B cell (primary cell): ENCODE data around the gene VWCE. TPM values are rescaled to one million over a fixed set of nuclear protein-coding genes. Genes with fewer than 3 reads are reported as not detected.
"Not testable (repeated sequence)": the region's sequence is repeated elsewhere in the genome, so short reads cannot be mapped to it uniquely, and the experiment has no call there.

Experiments used
- ATAC-seq: fragments of 200-7000 bp; cut with Tn5 transposase; one replicate; pipeline ENCODE4 v1.10.0; 2021; ENCODE audit warnings: low read depth, mild to moderate bottlenecking, moderate number of reproducible peaks, moderate library complexity
- CTCF ChIA-PET: fragments of 350-600 bp; sonication (Branson Sonifier 250); formaldehyde crosslinking; loops from one replicate; lab custom pipeline; 2021; ENCODE audit warnings: antibody characterized with exemption, inconsistent platforms; lab: Charles Lee
- POLR2A ChIA-PET: fragments of 350-600 bp; sonication (Branson Sonifier 250); formaldehyde crosslinking; loops from one replicate; lab custom pipeline; 2021; ENCODE audit warnings: antibody characterized with exemption; lab: Charles Lee
- DNase-seq: peaks from one replicate; pipeline ENCODE4 v3.0.0; 2013
- H2AFZ ChIP-seq: 2 replicates; pipeline ENCODE4 v1.6.1; 2012; ENCODE audit warnings: mild to moderate bottlenecking, low read depth, low read length; ENCODE audit not compliant: insufficient read depth, poor library complexity, severe bottlenecking
- H3K27ac ChIP-seq, 2 donors: 1 replicate in 1 of 2; 2 replicates in 1 of 2; pipeline ENCODE4 v1.5.1; 2012 to 2013; ENCODE audit warnings: low read length in 2 of 2, mild to moderate bottlenecking in 2 of 2, moderate library complexity in 1 of 2
- H3K27me3 ChIP-seq, 4 experiments: fragments of 200-600 bp in 1 of 4; sonication (generic) in 1 of 4; replicated peaks in 1 of 4; 1 replicate in 2 of 4; 2 replicates in 2 of 4; pipeline versions ENCODE4 v1.6.1 to v1.7.0; 2013 to 2016; ENCODE audit warnings: low read length in 3 of 4, mild to moderate bottlenecking in 2 of 4, mixed read lengths in 1 of 4, moderate library complexity in 1 of 4; ENCODE audit not compliant: insufficient read depth in 4 of 4, control insufficient read depth in 3 of 4; ENCODE audit errors: control extremely low read depth in 1 of 4
- H3K36me3 ChIP-seq, 2 experiments: replicated peaks in 1 of 2; 1 replicate in 1 of 2; 2 replicates in 1 of 2; pipeline versions ENCODE4 v1.6.1 to v1.7.1; 2013; ENCODE audit warnings: low read length in 1 of 2; ENCODE audit not compliant: insufficient read depth in 2 of 2, control insufficient read depth in 1 of 2; ENCODE audit errors: control extremely low read depth in 1 of 2, extremely low read depth in 1 of 2
- H3K4me1 ChIP-seq, 2 donors: fragments of 200-600 bp in 1 of 2; sonication (generic) in 1 of 2; 1 replicate in 1 of 2; 2 replicates in 1 of 2; pipeline versions ENCODE4 v1.5.1 to v1.6.1; 2013 to 2017; ENCODE audit warnings: low read length in 2 of 2; ENCODE audit not compliant: control insufficient read depth in 2 of 2, insufficient read depth in 2 of 2
- H3K4me2 ChIP-seq: replicated peaks from 2 replicates; pipeline ENCODE3; 2012; ENCODE audit warnings: mild to moderate bottlenecking, low read depth, low read length; ENCODE audit not compliant: poor library complexity, severe bottlenecking
- H3K4me3 ChIP-seq, 5 experiments: fragments of 200-600 bp in 1 of 5; sonication (generic) in 1 of 5; 1 replicate in 3 of 5; 2 replicates in 2 of 5; pipeline versions ENCODE4 v1.5.1 to v1.7.0; 2011 to 2016; ENCODE audit warnings: low read length in 4 of 5, mild to moderate bottlenecking in 4 of 5, low read depth in 2 of 5, control low read depth in 1 of 5, moderate library complexity in 1 of 5; ENCODE audit not compliant: insufficient read depth in 1 of 5; ENCODE audit errors: control extremely low read depth in 1 of 5, extremely low read depth in 1 of 5
- H3K79me2 ChIP-seq: fragments of 200-600 bp; sonication (generic); one replicate; pipeline ENCODE4 v1.6.0; 2016; ENCODE audit warnings: low read length; ENCODE audit not compliant: control insufficient read depth, insufficient read depth
- H3K9ac ChIP-seq: fragments of 200-600 bp; sonication (generic); 2 replicates; pipeline ENCODE4 v1.6.1; 2017; ENCODE audit warnings: mild to moderate bottlenecking, low read length, moderate library complexity
- H3K9me3 ChIP-seq, 3 donors: one replicate each; pipeline versions ENCODE4 v1.6.1 to v1.7.1; 2013; ENCODE audit warnings: low read length in 2 of 3; ENCODE audit not compliant: control insufficient read depth in 2 of 3, insufficient read depth in 1 of 3; ENCODE audit errors: control extremely low read depth in 1 of 3
- H4K20me1 ChIP-seq: 2 replicates; pipeline ENCODE4 v1.6.0; 2012; ENCODE audit warnings: mild to moderate bottlenecking, low read length; ENCODE audit not compliant: insufficient read depth, control insufficient read depth, poor library complexity, severe bottlenecking
- H3K27ac Mint-ChIP-seq: one replicate; pipeline ENCODE4 v1.8.0; 2021; ENCODE audit warnings: mixed read lengths
- H3K27me3 Mint-ChIP-seq: one replicate; pipeline ENCODE4 v1.8.0; 2021; ENCODE audit warnings: mixed read lengths
- H3K4me1 Mint-ChIP-seq: one replicate; pipeline ENCODE4 v1.8.0; 2021; ENCODE audit warnings: mixed read lengths
- H3K4me3 Mint-ChIP-seq: one replicate; pipeline ENCODE4 v1.8.0; 2021; ENCODE audit warnings: mixed read lengths
- H3K9me3 Mint-ChIP-seq: one replicate; pipeline ENCODE4 v1.8.0; 2022; ENCODE audit warnings: mixed read lengths; ENCODE audit not compliant: insufficient read depth
- WGBS: methylation state at CpG from one replicate; pipeline ENCODE4 v1.1.5; 2013; ENCODE audit warnings: missing lambda C conversion rate; ENCODE audit not compliant: insufficient coverage; 5-methylcytosine and 5-hydroxymethylcytosine counted together
- intact Hi-C: fragments of 100-400 bp; cut with micrococcal nuclease; formaldehyde crosslinking; loops from one replicate; pipeline ENCODE4 v1.10.0; 2022
- polyA plus RNA-seq: library from polyadenylated mRNA; depleted of rRNA; stranded (reverse); fragments of >200 nt; gene quantifications from 2 replicates; pipeline ENCODE4 v1.2.3, GENCODE V29; 2012
- total RNA-seq, 2 donors: library from RNA; stranded (reverse); fragments of 120-200 nt in 1 of 2; gene quantifications; 1 replicate in 1 of 2; 2 replicates in 1 of 2; pipeline versions ENCODE4 v1.2.3 to v1.2.4, GENCODE V29; 2013 to 2022

VWCE gene
- total and polyA plus RNA-seq, 2 donors (not counting 1 experiment from before 2014, with no cell fraction given) = 0.37 to 0.39 TPM

- H3K4me3 ChIP-seq, H3K4me3 Mint-ChIP-seq, H3K27me3 Mint-ChIP-seq, H3K9me3 Mint-ChIP-seq, H3K79me2 ChIP-seq, H3K36me3 ChIP-seq, DNase-seq, ATAC-seq, POLR2A ChIA-PET, H3K9me3 ChIP-seq, H2AFZ ChIP-seq, H3K4me1 Mint-ChIP-seq, H3K27me3 ChIP-seq, H3K27ac Mint-ChIP-seq, H3K9ac ChIP-seq, CTCF ChIA-PET, H3K4me1 ChIP-seq, H3K27ac ChIP-seq, H4K20me1 ChIP-seq, intact Hi-C loops, H3K4me2 ChIP-seq: not testable (repeated sequence)
- no CpG with 5 or more reads among the region's 8 CpGs for WGBS
Observed at GRCh38 chr11:61240875-61241274, 54.2 kb downstream of the VWCE start, which contains the start of gene PGA5. Gene PGA5 (plus strand): TSS chr11:61241175. CDS start chr11:61241227, 52 bp downstream.

GRCh38 chr11:61240288-61240687, 54.8 kb downstream of the VWCE start:
- POLR2A ChIA-PET, H3K27me3 Mint-ChIP-seq, H3K4me3 ChIP-seq, H3K27me3 ChIP-seq, H3K36me3 ChIP-seq, H2AFZ ChIP-seq, H3K9me3 ChIP-seq, H3K79me2 ChIP-seq, CTCF ChIA-PET, H3K4me1 Mint-ChIP-seq, H3K4me1 ChIP-seq, ATAC-seq, H3K27ac Mint-ChIP-seq, H3K4me2 ChIP-seq, H3K4me3 Mint-ChIP-seq, DNase-seq, intact Hi-C loops, H3K9ac ChIP-seq, H3K9me3 Mint-ChIP-seq, H4K20me1 ChIP-seq, H3K27ac ChIP-seq: not testable (repeated sequence)
- WGBS = no CpG with 5 or more reads among the region's 8 CpGs

GRCh38 chr11:61237130-61237529, 58.0 kb downstream of the VWCE start:
- H3K79me2 ChIP-seq, H3K9me3 Mint-ChIP-seq, DNase-seq, H3K27ac Mint-ChIP-seq, intact Hi-C loops, H3K27me3 ChIP-seq, H3K36me3 ChIP-seq, H3K4me3 ChIP-seq, POLR2A ChIA-PET, H3K27me3 Mint-ChIP-seq, H2AFZ ChIP-seq, H3K4me1 Mint-ChIP-seq, H3K4me3 Mint-ChIP-seq, H3K9ac ChIP-seq, H3K27ac ChIP-seq, H3K9me3 ChIP-seq, H3K4me1 ChIP-seq, H4K20me1 ChIP-seq, H3K4me2 ChIP-seq, ATAC-seq, CTCF ChIA-PET: not testable (repeated sequence)
- no CpG with 5 or more reads among the region's 4 CpGs for WGBS

GRCh38 chr11:61232548-61233145, 62.5 kb downstream of the VWCE start:
- H3K27ac Mint-ChIP-seq, H3K4me1 ChIP-seq, H3K9me3 Mint-ChIP-seq, CTCF ChIA-PET, H3K27me3 Mint-ChIP-seq, intact Hi-C loops, H2AFZ ChIP-seq, DNase-seq, H3K4me2 ChIP-seq, H3K4me3 ChIP-seq, H3K36me3 ChIP-seq, ATAC-seq, H3K27me3 ChIP-seq, H3K9me3 ChIP-seq, POLR2A ChIA-PET, H3K9ac ChIP-seq, H3K4me3 Mint-ChIP-seq, H3K4me1 Mint-ChIP-seq, H3K27ac ChIP-seq, H3K79me2 ChIP-seq, H4K20me1 ChIP-seq: not testable (repeated sequence)
- WGBS = no CpG with 5 or more reads among the region's 3 CpGs
